GM23338 (cell line): ENCODE data around the gene PLCH2. TPM values are rescaled to one million over a fixed set of nuclear protein-coding genes. Genes with fewer than 3 reads are reported as not detected.

Experiments used
- ATAC-seq: fragments of 200-7000 bp; cut with Tn5 transposase; 3 replicates; pipeline ENCODE4 v1.9.1; 2020
- DNase-seq: peaks from one replicate; pipeline ENCODE4 v3.0.0-alpha.2; 2015; ENCODE audit warnings: low spot score
- H2AFZ ChIP-seq: fragments of 200-600 bp; sonication (generic); 2 replicates; pipeline ENCODE4 v1.8.0; 2016; ENCODE audit warnings: antibody characterized with exemption, mild to moderate bottlenecking, moderate library complexity
- H3F3A ChIP-seq: fragments of 200-600 bp; sonication (generic); replicated peaks from 2 replicates; pipeline ENCODE4 v1.8.0; 2017; ENCODE audit warnings: antibody characterized with exemption, mixed run types, low read depth
- H3K27ac ChIP-seq: fragments of 200-600 bp; sonication (generic); 2 replicates; pipeline ENCODE4 v1.6.1; 2016; ENCODE audit warnings: low read depth
- H3K27me3 ChIP-seq: fragments of 200-600 bp; sonication (generic); 2 replicates; pipeline ENCODE4 v1.8.0; 2016; ENCODE audit warnings: mild to moderate bottlenecking, mixed run types, moderate library complexity; ENCODE audit not compliant: insufficient read depth
- H3K36me3 ChIP-seq: fragments of 200-600 bp; sonication (generic); 2 replicates; pipeline ENCODE4 v1.8.0; 2016; ENCODE audit warnings: mild to moderate bottlenecking; ENCODE audit not compliant: insufficient read depth
- H3K4me1 ChIP-seq: fragments of 200-600 bp; sonication (generic); 2 replicates; pipeline ENCODE4 v1.8.0; 2016; ENCODE audit warnings: mild to moderate bottlenecking, moderate library complexity; ENCODE audit not compliant: insufficient read depth
- H3K4me2 ChIP-seq: fragments of 200-600 bp; sonication (generic); 2 replicates; pipeline ENCODE4 v1.7.1; 2017; ENCODE audit warnings: mixed run types
- H3K4me3 ChIP-seq: fragments of 200-600 bp; sonication (generic); 2 replicates; pipeline ENCODE4 v1.6.1; 2016; ENCODE audit warnings: mixed run types
- H3K79me2 ChIP-seq: fragments of 200-600 bp; sonication (generic); replicated peaks from 2 replicates; pipeline ENCODE4 v1.8.0; 2017; ENCODE audit warnings: mild to moderate bottlenecking; ENCODE audit not compliant: insufficient read depth
- H3K9me2 ChIP-seq: fragments of 200-600 bp; sonication (generic); 2 replicates; pipeline ENCODE4 v1.8.0; 2017; ENCODE audit not compliant: insufficient read depth
- H4K20me1 ChIP-seq: fragments of 200-600 bp; sonication (generic); replicated peaks from 2 replicates; pipeline ENCODE4 v1.8.0; 2017; ENCODE audit warnings: mild to moderate bottlenecking; ENCODE audit not compliant: insufficient read depth
- H3K27ac Mint-ChIP-seq: 2 replicates; pipeline ENCODE4 v1.8.0; 2020; ENCODE audit warnings: inconsistent platforms, mild to moderate bottlenecking, moderate library complexity, mixed read lengths
- H3K27me3 Mint-ChIP-seq: 3 replicates; pipeline ENCODE4 v1.8.0; 2022; ENCODE audit warnings: low read depth, mild to moderate bottlenecking, moderate library complexity, mixed read lengths, inconsistent platforms; ENCODE audit not compliant: insufficient read depth, poor library complexity
- H3K36me3 Mint-ChIP-seq: 3 replicates; pipeline ENCODE4 v1.8.0; 2021; ENCODE audit warnings: low read depth, mild to moderate bottlenecking, inconsistent platforms, moderate library complexity, mixed read lengths
- H3K4me1 Mint-ChIP-seq: 3 replicates; pipeline ENCODE4 v1.8.0; 2020; ENCODE audit warnings: mild to moderate bottlenecking, inconsistent platforms, mixed read lengths
- H3K4me3 Mint-ChIP-seq: 3 replicates; pipeline ENCODE4 v1.8.0; 2021; ENCODE audit warnings: moderate library complexity, mild to moderate bottlenecking, inconsistent platforms, mixed read lengths
- H3K9me3 Mint-ChIP-seq: 3 replicates; pipeline ENCODE4 v1.8.0; 2020; ENCODE audit warnings: moderate library complexity, mild to moderate bottlenecking, inconsistent platforms, mixed read lengths
- CREB1 ChIP-seq: fragments of 250-450 bp; sonication (Bioruptor Pico); IDR thresholded peaks from 2 replicates; pipeline ENCODE4 v1.5.0; 2020; ENCODE audit warnings: low read depth, mild to moderate bottlenecking, moderate library complexity
- EZH2 ChIP-seq: fragments of 200-600 bp; sonication (generic); IDR thresholded peaks from one replicate; pipeline ENCODE4 v1.8.0; 2017; ENCODE audit warnings: antibody characterized with exemption, mild to moderate bottlenecking, low read depth; ENCODE audit not compliant: unreplicated experiment
- EZH2phosphoT487 ChIP-seq: fragments of 200-600 bp; sonication (generic); IDR thresholded peaks from one replicate; pipeline ENCODE4 v1.8.1; 2018; ENCODE audit warnings: antibody characterized with exemption; ENCODE audit not compliant: unreplicated experiment
- JUNB ChIP-seq: IDR thresholded peaks from one replicate; pipeline ENCODE4 v1.6.1; 2016; ENCODE audit warnings: antibody characterized with exemption; ENCODE audit not compliant: unreplicated experiment
- NANOG ChIP-seq: IDR thresholded peaks from 2 replicates; pipeline ENCODE4 v1.6.1; 2016; ENCODE audit warnings: antibody characterized with exemption, borderline replicate concordance
- POLR2AphosphoS5 ChIP-seq: IDR thresholded peaks from 2 replicates; pipeline ENCODE4 v1.6.1; 2016; ENCODE audit warnings: antibody characterized with exemption, low read depth
- STAT1 ChIP-seq: IDR thresholded peaks from one replicate; pipeline ENCODE4 v1.6.1; 2016; ENCODE audit warnings: antibody characterized with exemption; ENCODE audit not compliant: unreplicated experiment
- ZNF114 ChIP-seq: fragments of 250-450 bp; sonication (Bioruptor Pico); IDR thresholded peaks from 2 replicates; pipeline ENCODE4 v1.5.0; 2020; ENCODE audit warnings: mild to moderate bottlenecking, moderate library complexity
- ZNF331 ChIP-seq: fragments of 250-450 bp; sonication (Bioruptor Pico); IDR thresholded peaks from 2 replicates; pipeline ENCODE4 v1.5.0; 2020; ENCODE audit warnings: low read depth, mild to moderate bottlenecking, moderate library complexity
- polyA plus RNA-seq: library from polyadenylated mRNA; unstranded; fragments of >200 nt; fragmentation: Nextera tagmentation; extraction: Ambion mirVana; gene quantifications from 2 replicates; pipeline ENCODE4 v1.2.1, GENCODE V29; 2016
- total RNA-seq: library from RNA; depleted of rRNA; stranded (reverse); fragments of >200 nt; shearing (Covaris generic); gene quantifications from 2 replicates; pipeline ENCODE4 v1.2.3, GENCODE V29; 2014
- TF ChIP-seq, protein P1 (sequence below): IDR thresholded peaks from 2 replicates; pipeline ENCODE4 v1.6.1; 2016; ENCODE audit warnings: antibody characterized with exemption
- TF ChIP-seq, protein P2 (sequence below): IDR thresholded peaks from one replicate; pipeline ENCODE4 v1.6.1; 2018; ENCODE audit warnings: antibody characterized with exemption; ENCODE audit not compliant: unreplicated experiment
- TF ChIP-seq, protein P3 (sequence below), 2 experiments: fragments of 200-600 bp in 1 of 2; sonication (generic) in 1 of 2; conservative IDR thresholded peaks; 2 replicates each; pipeline versions ENCODE4 v1.5.1 to v1.6.1; 2016 to 2017; ENCODE audit warnings: antibody characterized with exemption in 2 of 2, low read depth in 2 of 2, mild to moderate bottlenecking in 2 of 2, moderate library complexity in 1 of 2
- TF ChIP-seq, protein P4 (sequence below): fragments of 250-450 bp; sonication (Bioruptor Pico); IDR thresholded peaks from 2 replicates; pipeline ENCODE4 v1.5.0; 2020; ENCODE audit warnings: mild to moderate bottlenecking, moderate library complexity

The PLCH2 gene
- total and polyA plus RNA-seq, 2 experiments from 2014 or later = 0.31 TPM; not detected in 1

DNA sequence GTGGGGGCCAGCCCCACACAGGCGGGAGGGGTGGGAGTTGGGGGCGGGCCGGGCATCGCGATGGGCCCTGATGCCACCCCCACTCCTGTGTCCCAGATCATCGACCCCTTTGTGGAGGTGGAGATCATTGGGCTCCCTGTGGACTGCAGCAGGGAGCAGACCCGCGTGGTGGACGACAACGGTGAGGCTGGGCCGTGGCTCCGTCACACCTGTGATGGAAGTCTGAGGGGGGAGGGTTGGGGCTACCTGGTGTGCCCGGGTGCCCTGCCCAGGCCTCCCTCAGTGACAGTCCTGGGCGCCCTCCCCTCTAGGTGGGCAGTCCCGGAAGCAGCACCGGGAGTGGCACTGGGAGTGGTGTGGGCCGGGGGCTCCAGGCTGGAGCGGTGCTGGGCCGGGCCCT, 22.6 kb downstream of the PLCH2 start:
- ATAC-seq (no peak), DNase-seq (no peak)
- H2AFZ ChIP-seq = no peak overlapping the region
- H3K27ac ChIP-seq = no peak overlapping the region
- no peaks in the 10 kb centered on the region for H3K27me3 ChIP-seq
- H3K4me1 Mint-ChIP-seq = no peaks in the 10 kb centered on the region
- H3K4me3 ChIP-seq = no peak overlapping the region
- H3K9me2 ChIP-seq = no peaks in the 10 kb centered on the region
- no peaks in the 10 kb centered on the region for H3F3A ChIP-seq
- no peaks in the 10 kb centered on the region for H3K9me3 Mint-ChIP-seq
- no peak overlapping the region for H3K4me3 Mint-ChIP-seq
- peaks cover 15% of the 10 kb centered on the region for H3K27me3 Mint-ChIP-seq
- TF ChIP-seq, protein P1, sequence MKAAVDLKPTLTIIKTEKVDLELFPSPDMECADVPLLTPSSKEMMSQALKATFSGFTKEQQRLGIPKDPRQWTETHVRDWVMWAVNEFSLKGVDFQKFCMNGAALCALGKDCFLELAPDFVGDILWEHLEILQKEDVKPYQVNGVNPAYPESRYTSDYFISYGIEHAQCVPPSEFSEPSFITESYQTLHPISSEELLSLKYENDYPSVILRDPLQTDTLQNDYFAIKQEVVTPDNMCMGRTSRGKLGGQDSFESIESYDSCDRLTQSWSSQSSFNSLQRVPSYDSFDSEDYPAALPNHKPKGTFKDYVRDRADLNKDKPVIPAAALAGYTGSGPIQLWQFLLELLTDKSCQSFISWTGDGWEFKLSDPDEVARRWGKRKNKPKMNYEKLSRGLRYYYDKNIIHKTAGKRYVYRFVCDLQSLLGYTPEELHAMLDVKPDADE = no peak
- no peak for TF ChIP-seq ZNF331 (CRISPR knock-in tag)
- TF ChIP-seq ZNF114 = no peak
- TF ChIP-seq NANOG = no peak
- TF ChIP-seq STAT1 = no peak
- TF ChIP-seq, protein P2, sequence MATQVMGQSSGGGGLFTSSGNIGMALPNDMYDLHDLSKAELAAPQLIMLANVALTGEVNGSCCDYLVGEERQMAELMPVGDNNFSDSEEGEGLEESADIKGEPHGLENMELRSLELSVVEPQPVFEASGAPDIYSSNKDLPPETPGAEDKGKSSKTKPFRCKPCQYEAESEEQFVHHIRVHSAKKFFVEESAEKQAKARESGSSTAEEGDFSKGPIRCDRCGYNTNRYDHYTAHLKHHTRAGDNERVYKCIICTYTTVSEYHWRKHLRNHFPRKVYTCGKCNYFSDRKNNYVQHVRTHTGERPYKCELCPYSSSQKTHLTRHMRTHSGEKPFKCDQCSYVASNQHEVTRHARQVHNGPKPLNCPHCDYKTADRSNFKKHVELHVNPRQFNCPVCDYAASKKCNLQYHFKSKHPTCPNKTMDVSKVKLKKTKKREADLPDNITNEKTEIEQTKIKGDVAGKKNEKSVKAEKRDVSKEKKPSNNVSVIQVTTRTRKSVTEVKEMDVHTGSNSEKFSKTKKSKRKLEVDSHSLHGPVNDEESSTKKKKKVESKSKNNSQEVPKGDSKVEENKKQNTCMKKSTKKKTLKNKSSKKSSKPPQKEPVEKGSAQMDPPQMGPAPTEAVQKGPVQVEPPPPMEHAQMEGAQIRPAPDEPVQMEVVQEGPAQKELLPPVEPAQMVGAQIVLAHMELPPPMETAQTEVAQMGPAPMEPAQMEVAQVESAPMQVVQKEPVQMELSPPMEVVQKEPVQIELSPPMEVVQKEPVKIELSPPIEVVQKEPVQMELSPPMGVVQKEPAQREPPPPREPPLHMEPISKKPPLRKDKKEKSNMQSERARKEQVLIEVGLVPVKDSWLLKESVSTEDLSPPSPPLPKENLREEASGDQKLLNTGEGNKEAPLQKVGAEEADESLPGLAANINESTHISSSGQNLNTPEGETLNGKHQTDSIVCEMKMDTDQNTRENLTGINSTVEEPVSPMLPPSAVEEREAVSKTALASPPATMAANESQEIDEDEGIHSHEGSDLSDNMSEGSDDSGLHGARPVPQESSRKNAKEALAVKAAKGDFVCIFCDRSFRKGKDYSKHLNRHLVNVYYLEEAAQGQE = no peak
- TF ChIP-seq CREB1 (CRISPR knock-in tag) = no peak
- no peak for TF ChIP-seq JUNB
- TF ChIP-seq, protein P3, sequence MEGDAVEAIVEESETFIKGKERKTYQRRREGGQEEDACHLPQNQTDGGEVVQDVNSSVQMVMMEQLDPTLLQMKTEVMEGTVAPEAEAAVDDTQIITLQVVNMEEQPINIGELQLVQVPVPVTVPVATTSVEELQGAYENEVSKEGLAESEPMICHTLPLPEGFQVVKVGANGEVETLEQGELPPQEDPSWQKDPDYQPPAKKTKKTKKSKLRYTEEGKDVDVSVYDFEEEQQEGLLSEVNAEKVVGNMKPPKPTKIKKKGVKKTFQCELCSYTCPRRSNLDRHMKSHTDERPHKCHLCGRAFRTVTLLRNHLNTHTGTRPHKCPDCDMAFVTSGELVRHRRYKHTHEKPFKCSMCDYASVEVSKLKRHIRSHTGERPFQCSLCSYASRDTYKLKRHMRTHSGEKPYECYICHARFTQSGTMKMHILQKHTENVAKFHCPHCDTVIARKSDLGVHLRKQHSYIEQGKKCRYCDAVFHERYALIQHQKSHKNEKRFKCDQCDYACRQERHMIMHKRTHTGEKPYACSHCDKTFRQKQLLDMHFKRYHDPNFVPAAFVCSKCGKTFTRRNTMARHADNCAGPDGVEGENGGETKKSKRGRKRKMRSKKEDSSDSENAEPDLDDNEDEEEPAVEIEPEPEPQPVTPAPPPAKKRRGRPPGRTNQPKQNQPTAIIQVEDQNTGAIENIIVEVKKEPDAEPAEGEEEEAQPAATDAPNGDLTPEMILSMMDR (conservative IDR thresholded peaks at IDR 0.05; ENCODE audit: low read depth in 2 of 2) = no peak
- TF ChIP-seq EZH2phosphoT487 = no peak
- TF ChIP-seq POLR2AphosphoS5 = no peak
- TF ChIP-seq, protein P4, sequence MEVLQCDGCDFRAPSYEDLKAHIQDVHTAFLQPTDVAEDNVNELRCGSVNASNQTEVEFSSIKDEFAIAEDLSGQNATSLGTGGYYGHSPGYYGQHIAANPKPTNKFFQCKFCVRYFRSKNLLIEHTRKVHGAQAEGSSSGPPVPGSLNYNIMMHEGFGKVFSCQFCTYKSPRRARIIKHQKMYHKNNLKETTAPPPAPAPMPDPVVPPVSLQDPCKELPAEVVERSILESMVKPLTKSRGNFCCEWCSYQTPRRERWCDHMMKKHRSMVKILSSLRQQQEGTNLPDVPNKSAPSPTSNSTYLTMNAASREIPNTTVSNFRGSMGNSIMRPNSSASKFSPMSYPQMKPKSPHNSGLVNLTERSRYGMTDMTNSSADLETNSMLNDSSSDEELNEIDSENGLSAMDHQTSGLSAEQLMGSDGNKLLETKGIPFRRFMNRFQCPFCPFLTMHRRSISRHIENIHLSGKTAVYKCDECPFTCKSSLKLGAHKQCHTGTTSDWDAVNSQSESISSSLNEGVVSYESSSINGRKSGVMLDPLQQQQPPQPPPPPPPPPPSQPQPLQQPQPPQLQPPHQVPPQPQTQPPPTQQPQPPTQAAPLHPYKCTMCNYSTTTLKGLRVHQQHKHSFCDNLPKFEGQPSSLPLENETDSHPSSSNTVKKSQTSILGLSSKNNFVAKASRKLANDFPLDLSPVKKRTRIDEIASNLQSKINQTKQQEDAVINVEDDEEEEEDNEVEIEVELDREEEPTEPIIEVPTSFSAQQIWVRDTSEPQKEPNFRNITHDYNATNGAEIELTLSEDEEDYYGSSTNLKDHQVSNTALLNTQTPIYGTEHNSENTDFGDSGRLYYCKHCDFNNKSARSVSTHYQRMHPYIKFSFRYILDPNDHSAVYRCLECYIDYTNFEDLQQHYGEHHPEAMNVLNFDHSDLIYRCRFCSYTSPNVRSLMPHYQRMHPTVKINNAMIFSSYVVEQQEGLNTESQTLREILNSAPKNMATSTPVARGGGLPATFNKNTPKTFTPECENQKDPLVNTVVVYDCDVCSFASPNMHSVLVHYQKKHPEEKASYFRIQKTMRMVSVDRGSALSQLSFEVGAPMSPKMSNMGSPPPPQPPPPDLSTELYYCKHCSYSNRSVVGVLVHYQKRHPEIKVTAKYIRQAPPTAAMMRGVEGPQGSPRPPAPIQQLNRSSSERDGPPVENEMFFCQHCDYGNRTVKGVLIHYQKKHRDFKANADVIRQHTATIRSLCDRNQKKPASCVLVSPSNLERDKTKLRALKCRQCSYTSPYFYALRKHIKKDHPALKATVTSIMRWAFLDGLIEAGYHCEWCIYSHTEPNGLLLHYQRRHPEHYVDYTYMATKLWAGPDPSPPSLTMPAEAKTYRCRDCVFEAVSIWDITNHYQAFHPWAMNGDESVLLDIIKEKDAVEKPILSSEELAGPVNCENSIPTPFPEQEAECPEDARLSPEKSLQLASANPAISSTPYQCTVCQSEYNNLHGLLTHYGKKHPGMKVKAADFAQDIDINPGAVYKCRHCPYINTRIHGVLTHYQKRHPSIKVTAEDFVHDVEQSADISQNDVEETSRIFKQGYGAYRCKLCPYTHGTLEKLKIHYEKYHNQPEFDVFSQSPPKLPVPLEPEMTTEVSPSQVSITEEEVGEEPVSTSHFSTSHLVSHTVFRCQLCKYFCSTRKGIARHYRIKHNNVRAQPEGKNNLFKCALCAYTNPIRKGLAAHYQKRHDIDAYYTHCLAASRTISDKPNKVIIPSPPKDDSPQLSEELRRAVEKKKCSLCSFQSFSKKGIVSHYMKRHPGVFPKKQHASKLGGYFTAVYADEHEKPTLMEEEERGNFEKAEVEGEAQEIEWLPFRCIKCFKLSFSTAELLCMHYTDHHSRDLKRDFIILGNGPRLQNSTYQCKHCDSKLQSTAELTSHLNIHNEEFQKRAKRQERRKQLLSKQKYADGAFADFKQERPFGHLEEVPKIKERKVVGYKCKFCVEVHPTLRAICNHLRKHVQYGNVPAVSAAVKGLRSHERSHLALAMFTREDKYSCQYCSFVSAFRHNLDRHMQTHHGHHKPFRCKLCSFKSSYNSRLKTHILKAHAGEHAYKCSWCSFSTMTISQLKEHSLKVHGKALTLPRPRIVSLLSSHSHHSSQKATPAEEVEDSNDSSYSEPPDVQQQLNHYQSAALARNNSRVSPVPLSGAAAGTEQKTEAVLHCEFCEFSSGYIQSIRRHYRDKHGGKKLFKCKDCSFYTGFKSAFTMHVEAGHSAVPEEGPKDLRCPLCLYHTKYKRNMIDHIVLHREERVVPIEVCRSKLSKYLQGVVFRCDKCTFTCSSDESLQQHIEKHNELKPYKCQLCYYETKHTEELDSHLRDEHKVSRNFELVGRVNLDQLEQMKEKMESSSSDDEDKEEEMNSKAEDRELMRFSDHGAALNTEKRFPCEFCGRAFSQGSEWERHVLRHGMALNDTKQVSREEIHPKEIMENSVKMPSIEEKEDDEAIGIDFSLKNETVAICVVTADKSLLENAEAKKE (CRISPR knock-in tag) = no peak
- no peak for TF ChIP-seq EZH2
- H3K27ac Mint-ChIP-seq = no peak overlapping the region
- no peaks in the 10 kb centered on the region for H3K79me2 ChIP-seq
- H3K4me1 ChIP-seq = no peaks in the 10 kb centered on the region
- no peak overlapping the region for H3K4me2 ChIP-seq
- H3K36me3 ChIP-seq = no peaks in the 10 kb centered on the region
- H4K20me1 ChIP-seq = no peaks in the 10 kb centered on the region
- H3K36me3 Mint-ChIP-seq = no peaks in the 10 kb centered on the region
